Measurements from ENCODE around the gene HOXA10.

DNA sequence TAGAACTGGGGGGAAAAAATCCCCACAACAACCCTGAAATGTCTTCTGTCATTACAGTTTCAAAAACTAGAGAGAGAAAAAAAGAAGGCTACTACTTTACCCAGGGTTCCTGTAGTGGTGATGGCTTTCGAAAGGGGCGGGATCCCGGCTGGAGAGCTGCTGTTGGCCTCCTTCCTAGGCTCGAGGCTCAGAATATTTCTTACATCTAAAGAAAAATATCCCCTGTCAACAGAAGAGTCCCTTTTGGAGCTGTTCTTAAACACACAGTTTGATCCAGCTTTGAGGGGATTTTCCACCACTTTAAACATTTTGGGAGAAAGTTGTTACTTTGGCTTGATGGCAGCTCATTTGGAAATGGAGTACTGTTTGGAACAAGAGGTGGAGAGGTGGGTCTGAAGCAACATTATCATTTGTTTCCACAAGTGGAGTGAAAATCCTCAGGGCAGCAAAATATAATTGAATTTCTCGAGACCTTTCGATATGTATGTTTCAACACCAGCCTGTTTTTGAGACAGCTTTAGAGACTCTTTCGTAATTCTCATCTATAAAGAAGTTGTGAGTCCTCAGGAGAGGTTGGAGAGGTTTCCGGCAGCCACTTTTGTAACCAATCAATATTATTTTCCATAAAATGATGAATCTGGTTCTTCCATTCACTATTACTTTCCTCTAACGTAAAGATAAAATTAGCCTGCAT, 20.7 kb upstream of the HOXA10 start:
- TF ChIP-seq, protein P1, sequence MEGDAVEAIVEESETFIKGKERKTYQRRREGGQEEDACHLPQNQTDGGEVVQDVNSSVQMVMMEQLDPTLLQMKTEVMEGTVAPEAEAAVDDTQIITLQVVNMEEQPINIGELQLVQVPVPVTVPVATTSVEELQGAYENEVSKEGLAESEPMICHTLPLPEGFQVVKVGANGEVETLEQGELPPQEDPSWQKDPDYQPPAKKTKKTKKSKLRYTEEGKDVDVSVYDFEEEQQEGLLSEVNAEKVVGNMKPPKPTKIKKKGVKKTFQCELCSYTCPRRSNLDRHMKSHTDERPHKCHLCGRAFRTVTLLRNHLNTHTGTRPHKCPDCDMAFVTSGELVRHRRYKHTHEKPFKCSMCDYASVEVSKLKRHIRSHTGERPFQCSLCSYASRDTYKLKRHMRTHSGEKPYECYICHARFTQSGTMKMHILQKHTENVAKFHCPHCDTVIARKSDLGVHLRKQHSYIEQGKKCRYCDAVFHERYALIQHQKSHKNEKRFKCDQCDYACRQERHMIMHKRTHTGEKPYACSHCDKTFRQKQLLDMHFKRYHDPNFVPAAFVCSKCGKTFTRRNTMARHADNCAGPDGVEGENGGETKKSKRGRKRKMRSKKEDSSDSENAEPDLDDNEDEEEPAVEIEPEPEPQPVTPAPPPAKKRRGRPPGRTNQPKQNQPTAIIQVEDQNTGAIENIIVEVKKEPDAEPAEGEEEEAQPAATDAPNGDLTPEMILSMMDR (IDR thresholded peaks at IDR 0.05), result no peak
- no peak for TF ChIP-seq POLR2A (IDR thresholded peaks at IDR 0.05)
